SK-N-SH treated with all-trans-retinoic acid at 6 μM for 48 hours (cell line): ENCODE data around the gene ELFN2.

Source experiments
- ATAC-seq: fragments of 200-7000 bp; cut with Tn5 transposase; 3 replicates; pipeline ENCODE4 v1.9.1; 2020; ENCODE audit warnings: mild to moderate bottlenecking, moderate library complexity
- ARNTL ChIP-seq: fragments of 450-650 bp; formaldehyde crosslinking; IDR thresholded peaks from 2 replicates; pipeline ENCODE4 v1.5.0; 2020; ENCODE audit warnings: low read depth, mild to moderate bottlenecking, moderate library complexity, borderline replicate concordance
- BACH2 ChIP-seq: fragments of 250-450 bp; sonication (Bioruptor Pico); IDR thresholded peaks from 2 replicates; pipeline ENCODE4 v1.9.0; 2021; ENCODE audit warnings: mild to moderate bottlenecking, borderline replicate concordance
- CREB5 ChIP-seq: fragments of 250-450 bp; sonication (Bioruptor Pico); IDR thresholded peaks from 2 replicates; pipeline ENCODE4 v1.5.1; 2020; ENCODE audit warnings: low read depth, mild to moderate bottlenecking, moderate library complexity
- CSDC2 ChIP-seq: fragments of 250-450 bp; sonication (Bioruptor Pico); IDR thresholded peaks from 2 replicates; pipeline ENCODE4 v1.5.0; 2020; ENCODE audit warnings: mild to moderate bottlenecking, moderate library complexity
- CSRNP3 ChIP-seq: fragments of 250-450 bp; sonication (Bioruptor Pico); IDR thresholded peaks from 2 replicates; pipeline ENCODE4 v1.5.1; 2021; ENCODE audit warnings: mild to moderate bottlenecking, moderate library complexity
- ESRRG ChIP-seq: fragments of 250-450 bp; sonication (Bioruptor Pico); IDR thresholded peaks from 2 replicates; pipeline ENCODE4 v1.6.1; 2021; ENCODE audit warnings: mild to moderate bottlenecking
- OSR1 ChIP-seq: fragments of 250-450 bp; sonication (Bioruptor Pico); IDR thresholded peaks from 2 replicates; pipeline ENCODE4 v1.8.0; 2022; ENCODE audit warnings: moderate library complexity, mild to moderate bottlenecking, inconsistent platforms
- PATZ1 ChIP-seq: fragments of 250-450 bp; sonication (Bioruptor Pico); IDR thresholded peaks from 2 replicates; pipeline ENCODE4 v1.8.0; 2020; ENCODE audit warnings: mild to moderate bottlenecking, moderate library complexity, borderline replicate concordance
- POU6F1 ChIP-seq: fragments of 250-450 bp; sonication (Bioruptor Pico); IDR thresholded peaks from 2 replicates; pipeline ENCODE4 v1.8.0; 2021; ENCODE audit warnings: low read depth, mild to moderate bottlenecking, moderate library complexity, borderline replicate concordance
- PPARA ChIP-seq: fragments of 250-450 bp; sonication (Bioruptor Pico); IDR thresholded peaks from 2 replicates; pipeline ENCODE4 v1.5.0; 2020; ENCODE audit warnings: mild to moderate bottlenecking, borderline replicate concordance
- SNAI2 ChIP-seq: fragments of 250-450 bp; sonication (Bioruptor Pico); IDR thresholded peaks from 2 replicates; pipeline ENCODE4 v1.5.0; 2020; ENCODE audit warnings: mild to moderate bottlenecking, moderate library complexity
- TCF4 ChIP-seq: fragments of 250-450 bp; sonication (Bioruptor Pico); IDR thresholded peaks from 2 replicates; pipeline ENCODE4 v1.8.0; 2021; ENCODE audit warnings: mild to moderate bottlenecking, moderate library complexity, borderline replicate concordance
- TOX ChIP-seq: fragments of 250-450 bp; sonication (Bioruptor Pico); IDR thresholded peaks from 2 replicates; pipeline ENCODE4 v1.8.0; 2021; ENCODE audit warnings: mild to moderate bottlenecking, moderate library complexity, borderline replicate concordance
- ZC3H10 ChIP-seq: fragments of 250-450 bp; sonication (Bioruptor Pico); IDR thresholded peaks from 2 replicates; pipeline ENCODE4 v1.5.1; 2021; ENCODE audit warnings: mild to moderate bottlenecking, moderate library complexity
- ZFP3 ChIP-seq: fragments of 250-450 bp; sonication (Bioruptor Pico); IDR thresholded peaks from 2 replicates; pipeline ENCODE4 v1.5.0; 2020; ENCODE audit warnings: mild to moderate bottlenecking, moderate library complexity
- ZFP30 ChIP-seq: fragments of 450-650 bp; formaldehyde crosslinking; IDR thresholded peaks from 2 replicates; pipeline ENCODE4 v1.5.0; 2022; ENCODE audit warnings: mild to moderate bottlenecking, moderate library complexity
- ZNF565 ChIP-seq: fragments of 450-650 bp; formaldehyde crosslinking; conservative IDR thresholded peaks from 2 replicates; pipeline ENCODE4 v1.5.0; 2020; ENCODE audit warnings: low read depth, mild to moderate bottlenecking, moderate library complexity
- ZNF70 ChIP-seq: fragments of 450-650 bp; formaldehyde crosslinking; IDR thresholded peaks from 2 replicates; pipeline ENCODE4 v1.5.0; 2020; ENCODE audit warnings: mild to moderate bottlenecking, moderate library complexity
- ZNF8 ChIP-seq: fragments of 450-650 bp; formaldehyde crosslinking; IDR thresholded peaks from 2 replicates; pipeline ENCODE4 v1.5.0; 2020; ENCODE audit warnings: mild to moderate bottlenecking, moderate library complexity
- TF ChIP-seq, protein P1 (sequence below): fragments of 250-450 bp; sonication (Bioruptor Pico); IDR thresholded peaks from 2 replicates; pipeline ENCODE4 v1.5.0; 2020; ENCODE audit warnings: mild to moderate bottlenecking, moderate library complexity

ELFN2 gene

DNA sequence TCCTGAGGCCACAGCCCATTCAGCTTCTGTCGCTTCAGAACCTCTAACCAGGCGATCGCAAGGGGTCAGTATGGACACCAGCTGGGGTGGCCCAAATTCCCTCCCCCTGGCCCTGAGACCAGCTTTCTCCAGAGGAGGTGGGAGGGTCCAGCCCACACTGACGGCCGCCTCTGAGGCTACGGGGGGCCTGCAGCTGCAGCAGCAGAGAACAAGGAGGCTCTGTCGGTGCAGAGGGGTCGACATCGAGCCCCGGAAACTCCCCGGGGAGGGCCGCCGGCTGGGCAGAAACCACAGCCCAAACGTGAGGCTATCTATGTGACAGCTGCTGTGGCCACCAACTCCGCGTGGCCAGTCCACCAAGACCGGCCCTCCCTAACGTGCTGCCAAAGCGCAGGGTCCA lies 40.8 kb downstream of the ELFN2 start:
- TF ChIP-seq ARNTL (CRISPR knock-in tag) (no peak), PPARA (CRISPR knock-in tag) (no peak), ZNF8 (CRISPR knock-in tag) (no peak), SNAI2 (no peak), OSR1 (CRISPR knock-in tag) (no peak)
- no peak for ATAC-seq

DNA sequence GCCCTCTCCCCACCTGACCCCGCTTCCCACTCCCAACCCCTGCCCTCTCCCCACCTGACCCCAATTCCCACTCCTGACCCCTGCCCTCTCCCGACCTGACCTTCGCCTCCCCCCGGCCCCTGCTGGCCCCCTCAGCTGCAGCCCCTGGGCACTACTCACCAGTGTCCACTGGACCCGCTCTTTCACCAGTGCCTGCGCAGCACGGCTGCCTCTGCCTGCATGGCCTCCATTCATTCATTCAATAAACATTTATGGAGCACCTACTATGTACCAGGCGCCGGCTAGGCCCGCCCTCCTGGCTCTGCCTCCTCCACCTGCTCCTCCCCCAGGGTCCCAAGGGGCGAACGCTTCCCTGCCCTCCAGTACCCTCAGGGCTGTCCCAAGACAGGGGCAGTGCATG lies 42.6 kb downstream of the ELFN2 start:
- TF ChIP-seq PATZ1 (CRISPR knock-in tag) (no peak), CSRNP3 (CRISPR knock-in tag) (no peak), TCF4 (no peak), CREB5 (no peak), ZFP30 (CRISPR knock-in tag) (no peak), ARNTL (CRISPR knock-in tag) (no peak), ZFP3 (CRISPR knock-in tag) (no peak), ZNF8 (CRISPR knock-in tag) (no peak), OSR1 (CRISPR knock-in tag) (no peak), POU6F1 (no peak), TOX (no peak), ZC3H10 (CRISPR knock-in tag) (no peak), ZNF565 (CRISPR knock-in tag) (no peak)
- TF ChIP-seq, protein P1, sequence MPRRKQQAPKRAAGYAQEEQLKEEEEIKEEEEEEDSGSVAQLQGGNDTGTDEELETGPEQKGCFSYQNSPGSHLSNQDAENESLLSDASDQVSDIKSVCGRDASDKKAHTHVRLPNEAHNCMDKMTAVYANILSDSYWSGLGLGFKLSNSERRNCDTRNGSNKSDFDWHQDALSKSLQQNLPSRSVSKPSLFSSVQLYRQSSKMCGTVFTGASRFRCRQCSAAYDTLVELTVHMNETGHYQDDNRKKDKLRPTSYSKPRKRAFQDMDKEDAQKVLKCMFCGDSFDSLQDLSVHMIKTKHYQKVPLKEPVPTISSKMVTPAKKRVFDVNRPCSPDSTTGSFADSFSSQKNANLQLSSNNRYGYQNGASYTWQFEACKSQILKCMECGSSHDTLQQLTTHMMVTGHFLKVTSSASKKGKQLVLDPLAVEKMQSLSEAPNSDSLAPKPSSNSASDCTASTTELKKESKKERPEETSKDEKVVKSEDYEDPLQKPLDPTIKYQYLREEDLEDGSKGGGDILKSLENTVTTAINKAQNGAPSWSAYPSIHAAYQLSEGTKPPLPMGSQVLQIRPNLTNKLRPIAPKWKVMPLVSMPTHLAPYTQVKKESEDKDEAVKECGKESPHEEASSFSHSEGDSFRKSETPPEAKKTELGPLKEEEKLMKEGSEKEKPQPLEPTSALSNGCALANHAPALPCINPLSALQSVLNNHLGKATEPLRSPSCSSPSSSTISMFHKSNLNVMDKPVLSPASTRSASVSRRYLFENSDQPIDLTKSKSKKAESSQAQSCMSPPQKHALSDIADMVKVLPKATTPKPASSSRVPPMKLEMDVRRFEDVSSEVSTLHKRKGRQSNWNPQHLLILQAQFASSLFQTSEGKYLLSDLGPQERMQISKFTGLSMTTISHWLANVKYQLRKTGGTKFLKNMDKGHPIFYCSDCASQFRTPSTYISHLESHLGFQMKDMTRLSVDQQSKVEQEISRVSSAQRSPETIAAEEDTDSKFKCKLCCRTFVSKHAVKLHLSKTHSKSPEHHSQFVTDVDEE (CRISPR knock-in tag) = no peak
- no peak for ATAC-seq

DNA sequence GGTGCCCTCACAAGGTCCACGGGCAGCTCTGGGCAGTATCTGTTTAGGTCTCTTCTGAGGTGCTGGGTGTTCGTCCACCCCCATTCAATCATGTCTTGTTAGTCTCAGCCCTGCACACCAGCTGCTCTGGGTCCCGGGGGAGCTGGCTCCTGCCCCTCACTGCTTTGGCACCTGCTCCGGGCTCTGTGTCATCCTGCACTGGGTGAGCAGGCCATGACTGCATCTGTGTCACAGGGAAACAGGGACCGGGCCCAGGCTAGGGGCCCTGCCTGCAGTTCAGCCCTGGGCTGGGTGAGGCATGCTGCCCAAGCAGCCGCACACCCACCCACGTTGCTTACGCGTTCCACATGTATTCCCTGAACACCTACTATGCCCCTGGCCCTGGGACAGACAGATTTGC lies 43.9 kb downstream of the ELFN2 start:
- no peak for ATAC-seq
- TF ChIP-seq ESRRG (CRISPR knock-in tag) (no peak), ZNF70 (CRISPR knock-in tag) (no peak), TOX (no peak), ZFP3 (CRISPR knock-in tag) (no peak), ZNF565 (CRISPR knock-in tag) (no peak), CSDC2 (no peak), SNAI2 (no peak), PPARA (CRISPR knock-in tag) (no peak), ZFP30 (CRISPR knock-in tag) (no peak), CREB5 (no peak), PATZ1 (CRISPR knock-in tag) (no peak), ZC3H10 (CRISPR knock-in tag) (no peak), ZNF8 (CRISPR knock-in tag) (no peak), BACH2 (CRISPR knock-in tag) (no peak)
- TF ChIP-seq, protein P1 (CRISPR knock-in tag) = no peak
